Measurements from ENCODE around the gene SLC2A4RG.

DNA sequence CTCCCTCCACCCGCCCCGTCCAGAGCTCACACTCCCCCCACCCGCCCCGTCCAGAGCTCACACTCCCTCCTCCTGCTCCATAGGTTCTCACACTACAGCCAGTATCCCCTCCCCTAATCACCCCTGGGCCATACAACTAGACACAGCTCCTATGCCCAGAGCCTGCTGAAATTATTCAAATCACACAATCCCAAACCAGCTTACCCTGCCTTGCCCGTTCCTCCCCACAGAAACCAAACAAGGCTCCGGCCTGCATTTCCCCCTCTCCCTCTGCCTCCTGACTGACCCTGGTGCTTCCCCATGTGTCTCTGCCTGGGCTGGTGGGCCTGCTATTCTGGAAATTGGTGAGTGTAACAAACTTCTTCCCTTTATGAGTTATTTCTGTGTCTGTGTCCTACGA lies 18.6 kb downstream of the SLC2A4RG start:
- TF ChIP-seq GATA2 (IDR thresholded peaks at IDR 0.05; ENCODE audit: low read depth, low read length), result no peak
- TF ChIP-seq GATA3 (IDR thresholded peaks at IDR 0.05; ENCODE audit: low read depth, low read length), result no peak
